ENCODE results near the gene CALCB. TPM values are rescaled to one million over a fixed set of nuclear protein-coding genes. Genes with fewer than 3 reads are reported as not detected.

CALCB gene
- total and polyA plus RNA-seq, 2 of the 8 experiments (the other 6 are each of a cell fraction or from before 2014, with no cell fraction given) = 3.7 to 4.2 TPM

DNA sequence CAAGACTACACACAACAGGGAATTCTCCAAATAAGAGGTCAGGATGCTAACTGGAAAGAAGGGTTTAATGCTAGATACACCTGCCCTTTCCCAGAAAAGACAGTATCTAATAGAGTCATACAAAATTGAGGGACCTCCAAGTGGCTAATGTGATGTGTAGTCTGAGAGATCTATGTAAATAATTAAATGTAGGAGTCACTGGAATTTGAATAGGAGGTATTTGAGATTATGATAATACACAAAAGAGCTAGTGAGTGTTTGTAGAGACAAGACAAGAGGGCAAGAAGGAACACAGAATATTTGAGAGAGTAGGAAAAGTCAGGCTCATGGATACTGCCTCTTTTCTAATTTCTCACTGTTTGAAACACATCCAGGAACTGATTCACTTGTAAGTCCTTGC is 25.9 kb downstream of the CALCB start:
- ChIA-PET POLR2A (ENCODE audit: partially characterized antibody) (interaction anchor here (1.2 kb wide), 1 partner anchor 19 kb away, joined by 4 read pairs; no protein-coding TSS in a partner anchor), CTCF (ENCODE audit: partially characterized antibody) (interaction anchor here (0.5 to 13.8 kb wide), 25 partner anchors 9 to 1815 kb away, joined by 3 to 177 read pairs (median 15); partner anchors contain the start of genes CALCB and INSC)
- Histone ChIP-seq H3K4me1 (replicated peaks in 1 of 4; ENCODE audit: control insufficient read depth in 3 of 4, insufficient read depth in 4 of 4, low read length in 3 of 4) (no peaks in the 10 kb centered on the region; a peak in 1 of 7 replicates), H3K4me3 (ENCODE audit: extremely low read depth in 1 of 4, insufficient read depth in 2 of 4, low read depth in 3 of 4, low read length in 4 of 4) (no peak overlapping the region), H2BK12ac (ENCODE audit: low read depth, low read length) (no peak overlapping the region), H3K23me2 (ENCODE audit: low read depth, low read length) (no peaks in the 10 kb centered on the region), H4K8ac (ENCODE audit: extremely low read depth, insufficient read depth, low read length) (no peak overlapping the region), H3K79me2 (ENCODE audit: control insufficient read depth in 1 of 2, insufficient read depth in 2 of 2, low read length in 2 of 2) (no peaks in the 10 kb centered on the region), H3K9ac (replicated peaks in 1 of 4; ENCODE audit: extremely low read depth in 1 of 4, low read depth in 3 of 4, low read length in 3 of 4) (no peak overlapping the region), H3K9me3 (ENCODE audit: insufficient read depth in 2 of 2, low read depth in 1 of 2, low read length in 1 of 2) (no peaks in the 10 kb centered on the region), H2BK120ac (replicated peaks; ENCODE audit: low read depth, low read length) (no peak overlapping the region), H3K56ac (replicated peaks; ENCODE audit: insufficient read length, low read depth, low read length) (no peak overlapping the region), H3K36me3 (ENCODE audit: control insufficient read depth in 2 of 4, insufficient read depth in 4 of 4, low read length in 3 of 4) (no peaks in the 10 kb centered on the region), H3K4ac (replicated peaks; ENCODE audit: insufficient read length, low read depth, low read length) (no peak overlapping the region), H2BK20ac (ENCODE audit: low read length) (no peak overlapping the region), H3K4me2 (ENCODE audit: insufficient read depth in 1 of 2, low read depth in 2 of 2, low read length in 2 of 2) (no peak overlapping the region), H2AK5ac (ENCODE audit: low read depth, low read length) (no peak overlapping the region), H3K23ac (ENCODE audit: insufficient read length) (no peak overlapping the region), H4K20me1 (replicated peaks in 1 of 2; ENCODE audit: control insufficient read depth in 1 of 2, insufficient read depth in 2 of 2, low read length in 2 of 2) (no peaks in the 10 kb centered on the region), H3K27me3 (replicated peaks in 1 of 4; ENCODE audit: control insufficient read depth in 3 of 4, extremely low read depth in 1 of 4, insufficient read depth in 3 of 4, low read length in 3 of 4) (no peaks in the 10 kb centered on the region; a peak in 1 of 7 replicates), H2BK5ac (ENCODE audit: low read depth, low read length) (no peak overlapping the region), H2AFZ (ENCODE audit: low read length) (no peak overlapping the region), H2BK15ac (ENCODE audit: low read length) (no peak overlapping the region), H4K5ac (ENCODE audit: insufficient read length, low read depth, low read length) (no peak overlapping the region), H4K91ac (replicated peaks; ENCODE audit: insufficient read length, low read length) (no peak overlapping the region), H3K14ac (ENCODE audit: insufficient read length) (no peak overlapping the region), H3K79me1 (ENCODE audit: low read depth, low read length) (no peaks in the 10 kb centered on the region), H3K18ac (ENCODE audit: extremely low read depth, low read length) (no peak overlapping the region), H3K27ac (ENCODE audit: low read depth, low read length) (no peak overlapping the region)
- DNase-seq (ENCODE audit: low read depth in 1 of 2, low spot score in 2 of 2) = no peak
- FAIRE-seq = no peak
- TF ChIP-seq POLR2AphosphoS5 (IDR thresholded peaks at IDR 0.05; ENCODE audit: low read depth, low read length) = no peak
- no peak for TF ChIP-seq BRCA1 (IDR thresholded peaks at IDR 0.05; ENCODE audit: low read depth, low read length)
- no peak for TF ChIP-seq SIRT6 (IDR thresholded peaks at IDR 0.05; ENCODE audit: low read length)
- TF ChIP-seq HDAC6 (IDR thresholded peaks at IDR 0.05; ENCODE audit: low read depth, low read length) = no peak
- TF ChIP-seq PHF8 (conservative IDR thresholded peaks at IDR 0.05; ENCODE audit: low read depth, low read length) = no peak
- no peak for TF ChIP-seq JUND (IDR thresholded peaks at IDR 0.05; ENCODE audit: low read length)
- no peak for TF ChIP-seq E2F6 (IDR thresholded peaks at IDR 0.05)
- no peak for TF ChIP-seq SIN3A (conservative IDR thresholded peaks at IDR 0.05 in 1 of 2, IDR thresholded peaks at IDR 0.05 in 1 of 2; ENCODE audit: low read depth in 1 of 2, low read length in 2 of 2)
- TF ChIP-seq JUN (IDR thresholded peaks at IDR 0.05; ENCODE audit: low read depth, low read length) = no peak
- no peak for TF ChIP-seq CBX5 (IDR thresholded peaks at IDR 0.05; ENCODE audit: low read depth, low read length)
- TF ChIP-seq CHD1 (IDR thresholded peaks at IDR 0.05; ENCODE audit: low read depth, low read length) = no peak
- TF ChIP-seq TCF12 (IDR thresholded peaks at IDR 0.05; ENCODE audit: low read depth, low read length) = no peak
- no peak for TF ChIP-seq SIX5 (IDR thresholded peaks at IDR 0.05; ENCODE audit: low read depth, low read length)
- no peak for TF ChIP-seq HDAC2 (IDR thresholded peaks at IDR 0.05; ENCODE audit: borderline replicate concordance in 1 of 2, low read depth in 2 of 2, low read length in 2 of 2)
- TF ChIP-seq KDM1A (IDR thresholded peaks at IDR 0.05; ENCODE audit: borderline replicate concordance, low read length) = no peak
